Stimulated activated CD4-positive, alpha-beta T cell treated with anti-CD3 and anti-CD28 coated beads, Interleukin-15, amount 100 ng/mL, for 24 hours (primary cell): Measurements from ENCODE around the gene SLC22A16.
"Not testable (repeated sequence)": the region's sequence is repeated elsewhere in the genome, so short reads cannot be mapped to it uniquely, and the experiment has no call there.

ENCODE experiments used
- DNase-seq: peaks from one replicate; pipeline ENCODE4 v3.0.0-alpha.2; 2020

The SLC22A16 gene

DNA sequence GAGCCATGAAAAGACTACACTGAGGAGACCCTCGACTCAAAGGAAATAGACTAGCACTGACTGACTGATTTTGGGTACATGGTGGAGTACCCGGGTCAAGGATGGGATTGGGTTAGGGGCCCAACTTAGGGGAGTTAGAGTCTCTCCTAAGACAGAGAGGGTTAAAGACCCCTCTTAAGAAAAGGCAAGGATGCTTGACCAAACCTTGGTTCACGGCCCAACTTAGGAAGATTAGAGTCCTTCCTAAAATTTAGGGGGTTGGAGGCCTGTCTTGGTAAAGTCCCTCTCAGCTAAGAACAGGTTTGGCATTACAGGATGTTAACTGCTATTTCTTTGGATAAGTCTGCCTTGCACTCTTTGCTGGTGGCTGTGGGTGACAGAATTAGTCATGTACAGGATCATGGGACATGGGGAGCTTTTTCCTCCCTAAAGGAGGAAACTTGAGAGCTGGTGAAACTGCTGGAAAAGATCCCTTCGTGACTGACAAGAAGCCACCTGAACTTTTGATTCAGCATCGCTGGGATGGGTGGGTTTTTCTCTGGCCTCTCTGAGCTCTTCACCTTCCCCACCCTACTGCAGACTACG, 12.3 kb upstream of the SLC22A16 start:
- no peak for DNase-seq

GRCh38 chr6:110487968-110488381, 11.6 kb upstream of the SLC22A16 start:
- not testable (repeated sequence) for DNase-seq

DNA sequence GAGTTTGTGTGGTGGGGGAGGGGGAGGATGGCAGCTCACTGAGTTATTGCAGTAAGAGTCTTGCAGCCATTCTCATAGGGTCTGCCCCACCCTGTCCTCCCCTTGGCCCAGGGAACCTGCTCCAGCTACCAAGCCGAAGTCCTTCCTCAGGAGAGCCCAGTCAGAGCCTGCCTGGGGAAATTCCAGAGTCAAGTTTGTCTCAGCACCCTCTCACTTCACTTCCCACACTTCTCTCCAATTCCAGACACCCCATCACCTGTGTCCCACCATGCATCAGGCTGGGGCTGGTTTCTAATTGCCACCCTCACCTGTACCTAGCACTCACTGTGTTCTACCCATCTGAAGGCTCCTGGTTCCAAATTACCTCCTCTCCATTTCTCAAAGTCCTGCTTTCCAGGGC, 10.3 kb upstream of the SLC22A16 start:
- DNase-seq, result no peak

- no peak for DNase-seq
Measured at GRCh38 chr6:110485491-110485890, 9.1 kb upstream of the SLC22A16 start.

GRCh38 chr6:110484321-110484720, 7.9 kb upstream of the SLC22A16 start:
- no peak for DNase-seq

GRCh38 chr6:110482774-110483400, 6.5 kb upstream of the SLC22A16 start:
- no peak for DNase-seq

- no peak for DNase-seq
Measured at GRCh38 chr6:110481081-110481480, 4.7 kb upstream of the SLC22A16 start.

DNA sequence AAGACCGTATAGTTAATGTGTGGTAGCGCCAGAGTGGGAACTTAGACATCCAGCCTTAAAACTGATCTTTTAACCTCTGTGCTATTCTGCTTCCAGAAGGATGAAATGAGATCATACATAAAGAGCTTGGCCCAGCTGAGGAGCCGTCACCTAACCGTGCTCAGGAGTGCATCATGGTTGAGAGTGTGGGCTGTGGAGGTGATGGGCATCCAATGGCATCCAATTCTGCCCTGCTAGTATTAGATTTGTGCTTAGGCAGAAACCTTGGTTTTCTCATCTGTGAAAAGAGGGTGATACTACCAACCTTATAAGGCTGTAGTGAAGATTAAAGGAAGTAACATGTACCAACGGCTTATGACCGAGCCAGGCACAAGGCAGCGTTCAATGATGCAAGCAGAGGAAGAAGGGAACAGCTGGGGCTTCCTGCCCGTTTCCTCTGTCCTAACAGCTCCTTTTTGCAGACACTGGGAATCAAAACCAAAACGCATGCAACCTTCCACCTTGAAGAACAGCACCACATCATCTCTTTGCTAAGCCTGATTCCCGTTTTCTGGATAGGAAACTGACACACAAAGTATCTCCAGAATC, 1.3 kb downstream of the SLC22A16 start:
- no peak for DNase-seq

DNA sequence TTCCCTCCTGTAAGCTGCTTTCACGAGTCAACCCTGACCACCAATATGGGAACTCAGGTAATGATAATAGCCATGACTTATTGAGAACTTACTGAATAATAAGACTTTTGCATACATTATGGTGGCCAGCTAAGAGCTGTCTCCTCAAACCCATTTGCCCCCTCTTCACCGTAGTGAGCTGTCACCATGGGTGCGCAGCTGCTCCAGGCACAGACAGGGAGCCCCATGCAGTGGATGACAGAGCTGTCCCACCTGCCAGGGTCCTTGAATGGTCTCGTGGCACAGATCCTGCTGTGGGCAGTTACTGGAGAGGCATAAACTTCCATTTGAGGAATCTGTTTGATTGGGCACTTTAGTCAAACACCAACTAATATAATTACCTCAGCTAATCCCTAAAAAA, 1.9 kb downstream of the SLC22A16 start:
- DNase-seq, result no peak

DNA sequence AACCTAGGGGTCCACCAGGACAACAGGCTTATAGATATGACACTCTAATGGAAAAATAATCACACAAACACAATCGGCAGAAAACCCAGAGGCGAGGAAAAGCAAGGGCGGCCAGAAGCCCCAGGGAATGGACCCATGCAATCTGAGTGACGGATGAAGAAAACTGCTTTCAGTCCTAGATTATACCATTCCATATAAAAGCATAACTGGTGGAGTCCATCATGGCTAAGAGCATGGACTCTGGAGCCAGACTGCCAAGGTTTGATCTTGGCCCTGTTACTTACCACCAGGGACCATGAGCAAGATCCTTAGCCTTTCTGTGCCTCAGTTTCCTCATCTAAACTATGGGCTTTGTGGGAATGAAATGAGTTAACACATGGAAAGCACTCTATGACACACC, 3.7 kb downstream of the SLC22A16 start:
- no peak for DNase-seq

GRCh38 chr6:110471726-110472365, 4.6 kb downstream of the SLC22A16 start:
- DNase-seq, result no peak

- no peak for DNase-seq
Measured at GRCh38 chr6:110468731-110469130, 7.7 kb downstream of the SLC22A16 start.

DNA sequence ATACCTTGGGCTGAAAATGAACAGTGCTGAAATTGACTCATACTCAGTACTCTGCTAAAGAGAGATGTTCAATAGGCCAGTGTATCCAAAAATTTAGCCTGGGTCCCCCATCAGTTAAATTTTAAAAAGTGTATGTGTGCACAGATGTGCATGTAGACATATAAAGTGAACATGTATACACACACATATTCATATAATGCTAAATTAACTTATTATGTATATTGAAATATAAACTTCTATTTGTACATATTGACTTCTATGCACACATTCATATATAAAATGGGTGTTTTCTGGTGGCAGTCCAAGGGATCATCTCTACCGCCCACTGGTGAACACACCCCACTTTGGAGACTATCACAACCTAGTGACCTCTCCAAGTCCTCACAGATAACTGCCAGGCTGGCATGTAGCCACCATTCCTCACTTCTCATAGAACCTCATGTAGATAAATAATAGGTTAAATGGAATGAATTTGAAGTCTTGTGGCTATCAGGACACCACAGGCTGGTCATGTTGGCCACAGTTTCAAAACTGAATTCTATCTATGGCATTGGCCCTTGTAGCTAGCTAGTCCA, 8.8 kb downstream of the SLC22A16 start:
- no peak for DNase-seq

- no peak for DNase-seq
Measured at GRCh38 chr6:110462884-110463481, 13.4 kb downstream of the SLC22A16 start.

DNA sequence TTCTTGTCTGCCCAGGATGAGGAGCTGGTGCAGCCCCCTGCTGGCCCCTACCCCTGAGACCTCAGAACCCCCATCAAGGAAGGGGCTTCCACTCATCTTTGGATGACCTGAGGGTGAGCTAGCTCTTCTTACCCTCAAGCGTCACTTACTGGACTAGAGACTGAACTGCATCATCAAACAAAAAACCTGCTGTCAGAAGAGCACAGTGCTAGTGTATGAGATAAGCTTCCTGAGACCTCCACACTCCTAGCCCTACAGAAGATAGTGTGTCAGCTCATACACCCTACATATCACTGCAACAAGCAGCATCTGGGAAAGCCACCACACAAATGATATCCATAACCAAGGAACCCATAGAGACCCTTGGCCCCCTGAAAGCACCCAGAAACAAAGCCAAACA, 15.0 kb downstream of the SLC22A16 start:
- no peak for DNase-seq

GRCh38 chr6:110459137-110459536, 17.3 kb downstream of the SLC22A16 start:
- no peak for DNase-seq

GRCh38 chr6:110458476-110458875, 17.9 kb downstream of the SLC22A16 start:
- no peak for DNase-seq

- DNase-seq, result peak; percentile 33
Measured at GRCh38 chr6:110457567-110458175, 18.7 kb downstream of the SLC22A16 start.

DNA sequence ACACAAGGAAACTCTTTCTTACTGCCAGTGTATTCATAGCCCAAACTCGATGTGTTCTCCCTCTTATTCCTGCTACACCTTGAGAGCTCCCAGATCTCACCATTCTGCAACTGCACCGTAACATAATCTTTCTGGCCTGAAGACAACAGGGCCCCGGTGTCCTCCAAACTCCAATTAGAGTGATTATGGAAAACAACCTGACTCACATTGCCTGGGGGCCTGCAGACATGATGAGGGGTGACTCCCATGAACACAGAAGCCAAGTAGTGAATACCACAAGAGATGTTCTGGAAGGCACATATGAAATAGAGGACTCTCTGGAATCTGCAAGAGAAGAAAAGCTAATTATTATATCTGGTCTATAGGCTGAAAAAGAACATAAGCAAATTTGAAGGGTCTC, 19.7 kb downstream of the SLC22A16 start:
- no peak for DNase-seq

DNA sequence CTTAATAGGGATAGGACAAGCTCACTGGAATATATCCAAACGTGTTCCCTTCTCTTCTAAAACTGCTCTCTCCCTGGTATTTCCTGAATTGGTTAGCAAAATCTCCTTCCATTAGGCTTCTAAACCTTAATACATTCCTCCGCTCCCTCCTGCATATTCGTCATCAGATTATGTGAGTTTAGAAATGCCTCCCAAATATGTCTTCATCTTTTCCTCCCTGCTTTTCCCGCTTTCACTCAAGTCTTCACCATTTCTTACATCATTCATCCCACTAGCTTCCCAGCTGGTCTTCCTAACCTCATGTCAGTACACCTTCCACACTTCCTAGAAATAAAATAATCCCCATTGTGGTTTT, 26.9 kb downstream of the SLC22A16 start:
- no peak for DNase-seq

GRCh38 chr6:110448846-110449540, 27.4 kb downstream of the SLC22A16 start:
- no peak for DNase-seq

GRCh38 chr6:110447761-110448160, 28.7 kb downstream of the SLC22A16 start:
- no peak for DNase-seq
